ENCODE data around the gene SCYGR8.

GRCh38 chr2:227772197-227772661 is 26.5 kb downstream of the SCYGR8 start:
- TF ChIP-seq POLR2A (IDR thresholded peaks at IDR 0.05; ENCODE audit: borderline replicate concordance, extremely low read depth, insufficient read depth, insufficient read length) (no peak), REST (IDR thresholded peaks at IDR 0.05; ENCODE audit: low read depth) (no peak), CTCF (IDR thresholded peaks at IDR 0.05 in 2 of 3, conservative IDR thresholded peaks at IDR 0.05 in 1 of 3; ENCODE audit: borderline replicate concordance in 1 of 3, insufficient read depth in 1 of 3, low read depth in 2 of 3, low read length in 2 of 3) (no peak), EZH2 (IDR thresholded peaks at IDR 0.05) (no peak), EZH2phosphoT487 (IDR thresholded peaks at IDR 0.05; ENCODE audit: borderline replicate concordance) (no peak), YY1 (IDR thresholded peaks at IDR 0.05; ENCODE audit: extremely low read depth, insufficient replicate concordance, low read depth, low read length) (no peak), CEBPB (IDR thresholded peaks at IDR 0.05; ENCODE audit: low read depth) (no peak), JUND (IDR thresholded peaks at IDR 0.05) (no peak), POLR2AphosphoS5 (IDR thresholded peaks at IDR 0.05; ENCODE audit: low read depth, low read length) (no peak), RAD21 (IDR thresholded peaks at IDR 0.05; ENCODE audit: low read depth) (no peak), SRF (IDR thresholded peaks at IDR 0.05; ENCODE audit: low read depth) (no peak), TCF7L2 (IDR thresholded peaks at IDR 0.05; ENCODE audit: borderline replicate concordance, extremely low read depth, insufficient read depth, insufficient read length) (no peak), EGR1 (IDR thresholded peaks at IDR 0.05; ENCODE audit: low read depth) (no peak)

All from HCT116 (cell line).